HepG2 (cell line): ENCODE data around the gene PLCB1. TPM values are rescaled to one million over a fixed set of nuclear protein-coding genes. Genes with fewer than 3 reads are reported as not detected.

ENCODE experiments used
- ATAC-seq: fragments of 200-7000 bp; cut with Tn5 transposase; 3 replicates; pipeline ENCODE4 v1.9.1; 2020; ENCODE audit warnings: mild to moderate bottlenecking, moderate library complexity
- BruUV-seq: library from RNA; stranded (reverse); fragments of 400-500 nt; replicated peaks from 2 replicates; lab custom pipeline; 2021; lab: Mats Ljungman, UMichigan
- CTCF ChIA-PET: fragments of 300-600 bp; formaldehyde crosslinking; extraction: SDS; loops from one replicate; lab custom pipeline; 2021; ENCODE audit warnings: low total read pairs, inconsistent platforms, low intra/inter-chr PET ratio; lab: Yijun Ruan, JAX
- POLR2A ChIA-PET: fragments of 350-600 bp; sonication (Branson Sonifier 250); formaldehyde crosslinking; loops from one replicate; lab custom pipeline; 2020; ENCODE audit warnings: antibody characterized with exemption, inconsistent platforms; lab: Yijun Ruan, JAX
- DNase-seq: peaks from one replicate; pipeline ENCODE4 v3.0.0-alpha.2; 2015; ENCODE audit warnings: low spot score
- FAIRE-seq: peaks from 3 replicates; lab custom pipeline; 2011; peaks lifted over from hg19 to GRCh38; lab: Jason Lieb, UNC
- H2AFZ ChIP-seq: one replicate; pipeline ENCODE4 v1.6.1; 2011; ENCODE audit warnings: low read length, inconsistent platforms
- H3K27ac ChIP-seq: fragments of 300-600 bp; 3 replicates; pipeline ENCODE4 v1.8.0; 2011; ENCODE audit warnings: mixed run types, mild to moderate bottlenecking, mixed read lengths, low read length, inconsistent platforms; ENCODE audit not compliant: insufficient read depth; ENCODE audit errors: extremely low read length
- H3K27me3 ChIP-seq, 2 experiments: fragments of 200-600 bp in 1 of 2; 2 replicates in 1 of 2; 3 replicates in 1 of 2; pipeline versions ENCODE4 v1.6.0 to v1.8.0; 2011; ENCODE audit warnings: low read length in 2 of 2, mild to moderate bottlenecking in 2 of 2, moderate library complexity in 2 of 2, inconsistent platforms in 1 of 2; ENCODE audit not compliant: insufficient read depth in 2 of 2, control insufficient read depth in 1 of 2
- H3K36me3 ChIP-seq, 2 experiments: fragments of 200-600 bp in 1 of 2; replicated peaks in 1 of 2; 2 replicates in 1 of 2; 3 replicates in 1 of 2; pipeline versions ENCODE4 v1.5.1 to v1.8.0; 2011; ENCODE audit warnings: low read length in 2 of 2, inconsistent platforms in 1 of 2; ENCODE audit not compliant: insufficient read depth in 2 of 2, control insufficient read depth in 1 of 2
- H3K4me1 ChIP-seq: 2 replicates; pipeline ENCODE4 v1.5.1; 2012; ENCODE audit warnings: low read length, inconsistent platforms; ENCODE audit not compliant: insufficient read depth
- H3K4me2 ChIP-seq: 2 replicates; pipeline ENCODE4 v1.6.0; 2011; ENCODE audit warnings: low read depth, low read length, inconsistent platforms
- H3K4me3 ChIP-seq, 3 experiments: fragments of 200-600 bp in 1 of 3; sonication (generic), shearing (Covaris generic) in 1 of 3; replicated peaks in 1 of 3; 2 replicates each; pipeline ENCODE4 v1.5.1; 2011 to 2016; ENCODE audit warnings: low read length in 3 of 3, inconsistent platforms in 2 of 3, low read depth in 2 of 3, mild to moderate bottlenecking in 2 of 3, control low read depth in 1 of 3, mixed read lengths in 1 of 3; ENCODE audit not compliant: insufficient read depth in 1 of 3
- H3K79me2 ChIP-seq: one replicate; pipeline ENCODE4 v1.6.1; 2011; ENCODE audit warnings: low read length, inconsistent platforms; ENCODE audit not compliant: insufficient read depth
- H3K9ac ChIP-seq: 2 replicates; pipeline ENCODE4 v1.6.0; 2011; ENCODE audit warnings: mild to moderate bottlenecking, low read depth, low read length, inconsistent platforms; ENCODE audit not compliant: insufficient read depth
- H3K9me3 ChIP-seq: 2 replicates; pipeline ENCODE4 v1.5.1; 2012; ENCODE audit warnings: mild to moderate bottlenecking, low read length
- H4K20me1 ChIP-seq: 2 replicates; pipeline ENCODE4 v1.6.0; 2011; ENCODE audit warnings: inconsistent platforms, mild to moderate bottlenecking, low read length, moderate library complexity; ENCODE audit not compliant: insufficient read depth
- ARID5B ChIP-seq: IDR thresholded peaks from 2 replicates; pipeline ENCODE4 v1.4.0; 2020; ENCODE audit warnings: mild to moderate bottlenecking, missing genetic modification reagents
- BCL6 ChIP-seq: IDR thresholded peaks from 2 replicates; pipeline ENCODE4 v1.6.1; 2016; ENCODE audit warnings: missing genetic modification reagents, missing compliant biosample characterization
- BRD4 ChIP-seq: sonication (generic); formaldehyde crosslinking; IDR thresholded peaks from 2 replicates; pipeline ENCODE4 v1.4.0; 2020; ENCODE audit warnings: missing genetic modification reagents
- CREB1 ChIP-seq, 2 experiments: fragments of 450-650 bp in 1 of 2; IDR thresholded peaks; 2 replicates each; pipeline ENCODE4 v1.6.1; 2016 to 2017; ENCODE audit warnings: control low read depth in 1 of 2, mild to moderate bottlenecking in 1 of 2, missing compliant biosample characterization in 1 of 2, missing genetic modification characterization in 1 of 2
- NCOA1 ChIP-seq: sonication (generic); formaldehyde crosslinking; IDR thresholded peaks from 2 replicates; pipeline ENCODE4 v1.9.0; 2021; ENCODE audit warnings: missing genetic modification reagents
- NONO ChIP-seq, 2 experiments: fragments of 450-650 bp in 1 of 2; sonication (generic) in 1 of 2; formaldehyde crosslinking in 1 of 2; IDR thresholded peaks in 1 of 2; conservative IDR thresholded peaks in 1 of 2; 2 replicates each; pipeline versions ENCODE4 v1.6.1 to v1.8.0; 2017 to 2022; ENCODE audit warnings: mild to moderate bottlenecking in 1 of 2, missing genetic modification reagents in 1 of 2, moderate library complexity in 1 of 2
- PTBP1 ChIP-seq: fragments of 200-400 bp; formaldehyde crosslinking; IDR thresholded peaks from 2 replicates; pipeline ENCODE4 v1.6.1; 2018; ENCODE audit warnings: low read length, low read depth; ENCODE audit not compliant: poor library complexity, severe bottlenecking
- RARA ChIP-seq: IDR thresholded peaks from 2 replicates; pipeline ENCODE4 v1.6.1; 2016; ENCODE audit warnings: missing genetic modification reagents, missing compliant biosample characterization
- SOX13 ChIP-seq, 3 experiments: fragments of 450-650 bp in 1 of 3; sonication (generic) in 1 of 3; formaldehyde crosslinking in 1 of 3; IDR thresholded peaks in 2 of 3; conservative IDR thresholded peaks in 1 of 3; 2 replicates each; pipeline versions ENCODE4 v1.5.0 to v1.6.1; 2016 to 2020; ENCODE audit warnings: antibody characterized with exemption in 1 of 3, mild to moderate bottlenecking in 1 of 3, missing compliant biosample characterization in 1 of 3, missing genetic modification reagents in 1 of 3, moderate library complexity in 1 of 3
- TEAD3 ChIP-seq: optimal IDR thresholded peaks from 2 replicates; pipeline ENCODE3; 2016; ENCODE audit warnings: borderline replicate concordance
- ZBTB3 ChIP-seq: sonication (generic); formaldehyde crosslinking; IDR thresholded peaks from 2 replicates; pipeline ENCODE4 v1.4.0; 2020; ENCODE audit warnings: low read depth, mild to moderate bottlenecking, moderate library complexity, missing genetic modification reagents, borderline replicate concordance
- ZNF138 ChIP-seq: sonication (generic); formaldehyde crosslinking; IDR thresholded peaks from 2 replicates; pipeline ENCODE4 v1.5.0; 2020; ENCODE audit warnings: mild to moderate bottlenecking, low read depth, missing genetic modification reagents
- ZNF740 ChIP-seq: sonication (generic); formaldehyde crosslinking; IDR thresholded peaks from 2 replicates; pipeline ENCODE4 v1.4.0; 2020; ENCODE audit warnings: missing genetic modification reagents
- WGBS: methylation state at CpG from one replicate; pipeline ENCODE4 v1.1.6; 2017; ENCODE audit warnings: low lambda C conversion rate; 5-methylcytosine and 5-hydroxymethylcytosine counted together
- in situ Hi-C: cut with HindIII; loops from 2 replicates; pipeline ENCODE4 v1.10.0; 2017; ENCODE audit warnings: low pct_unique_long_range_greater_than_20kb; ENCODE audit not compliant: extremely low pct_ligation_motif_present
- intact Hi-C: fragments of 100-400 bp; cut with micrococcal nuclease; formaldehyde crosslinking; loops from one replicate; pipeline ENCODE4 v1.10.0; 2022; ENCODE audit not compliant: unreplicated experiment
- polyA plus RNA-seq, 8 experiments: library from polyadenylated mRNA; depleted of rRNA in 3 of 8; stranded (reverse) in 7 of 8; unstranded in 1 of 8; fragments of >200 nt; fragmentation: Illumina TruSeq in 4 of 8; extraction: Trizol in 4 of 8; gene quantifications; 2 replicates each; pipeline versions ENCODE4 v1.2.1 to v1.2.3, GENCODE V29; 2011 to 2016; ENCODE audit warnings: low read depth in 4 of 8, missing spikeins in 1 of 8, mixed read lengths in 1 of 8; ENCODE audit not compliant: insufficient read depth in 1 of 8
- total RNA-seq, 5 experiments: library from RNA; depleted of rRNA; stranded (reverse); fragments of >200 nt; fragmentation: Illumina TruSeq; extraction: Trizol; gene quantifications; 2 replicates each; pipeline ENCODE4 v1.2.3, GENCODE V29; 2016; ENCODE audit warnings: low read depth in 1 of 5

Gene PLCB1
- total and polyA plus RNA-seq, 2 of the 13 experiments (the other 11 are each of a cell fraction or from before 2014, with no cell fraction given): 42.4 to 55.9 TPM

- ATAC-seq (no peak), DNase-seq (no peak), FAIRE-seq (no peak)
- no peak overlapping the region for H2AFZ ChIP-seq
- no peaks in the 10 kb centered on the region for H3K27me3 ChIP-seq
- H3K9me3 ChIP-seq: no peaks in the 10 kb centered on the region
- H3K4me1 ChIP-seq: peaks cover 48% of the 10 kb centered on the region
- no peak overlapping the region for H3K9ac ChIP-seq
- H3K36me3 ChIP-seq: peaks cover 0 to 2% of the 10 kb centered on the region in 2 experiments; a peak in 3 of 5 replicates
- in situ Hi-C loops: no loop called here
- BruUV-seq: no TSS peak
- intact Hi-C loops: no loop called here
- ChIA-PET CTCF (no interaction called here), POLR2A (no interaction called here)
- H4K20me1 ChIP-seq: no peaks in the 10 kb centered on the region
- H3K4me2 ChIP-seq: no peak overlapping the region
- H3K27ac ChIP-seq: no peak overlapping the region
- TF ChIP-seq PTBP1 (no peak), ZNF138 (no peak), BCL6 (peak; percentile 98), NONO (IDR thresholded peaks at IDR 0.05) (no peak), NONO (CRISPR knock-in tag; conservative IDR thresholded peaks at IDR 0.05) (no peak), ZBTB3 (CRISPR knock-in tag) (no peak), RARA (CRISPR knock-in tag) (0 out of 2 replicates have a peak, but pooled peaks have one; percentile 33), ARID5B (0 out of 2 replicates have a peak, but pooled peaks have one; percentile 27), ZNF740 (no peak), SOX13 (IDR thresholded peaks at IDR 0.05) (no peak), SOX13 (CRISPR knock-in tag; conservative IDR thresholded peaks at IDR 0.05 in 1 of 2, IDR thresholded peaks at IDR 0.05 in 1 of 2) (peak in 1 of 2 experiments; percentile 17; a peak in 1 of 4 replicates), TEAD3 (peak; percentile 66), CREB1 (IDR thresholded peaks at IDR 0.05) (no peak), CREB1 (CRISPR knock-in tag; IDR thresholded peaks at IDR 0.05) (0 out of 2 replicates have a peak, but pooled peaks have one; percentile 26), BRD4 (CRISPR knock-in tag) (no peak), NCOA1 (CRISPR knock-in tag) (0 out of 2 replicates have a peak, but pooled peaks have one; percentile 23)
- no peaks in the 10 kb centered on the region for H3K79me2 ChIP-seq
- WGBS: 83% methylated on average over 3 of the region's 3 CpGs
- no peak overlapping the region for H3K4me3 ChIP-seq
Observed at GRCh38 chr20:8326191-8326590, 194.1 kb downstream of the PLCB1 start.
